HG03196 (cell line): ENCODE results near the gene BBS9.

Source experiments
- ATAC-seq: cut with Tn5 transposase; IDR thresholded peaks from one replicate; pipeline ENCODE4 v1.9.1; 2021; ENCODE audit not compliant: unreplicated experiment

Gene BBS9

DNA sequence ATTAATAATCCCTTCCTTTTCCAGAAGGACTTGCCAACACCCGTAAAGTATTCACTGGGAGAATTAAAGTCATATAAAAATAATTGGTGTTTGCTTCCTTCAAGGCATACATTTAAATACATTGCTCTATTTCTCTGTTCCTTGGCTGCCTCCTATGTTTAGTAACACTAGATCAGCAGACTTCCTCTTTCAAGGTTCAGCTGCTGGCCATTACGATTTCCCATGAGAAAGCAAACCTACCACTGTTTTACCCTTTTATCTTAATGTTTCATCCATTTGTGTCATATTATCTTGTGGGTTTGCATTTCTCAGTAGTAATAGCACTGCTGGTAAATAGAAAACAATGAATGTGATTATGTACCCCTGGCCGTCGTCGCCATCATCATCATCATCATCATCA is 462.1 kb downstream of the BBS9 start:
- ATAC-seq: no peak

DNA sequence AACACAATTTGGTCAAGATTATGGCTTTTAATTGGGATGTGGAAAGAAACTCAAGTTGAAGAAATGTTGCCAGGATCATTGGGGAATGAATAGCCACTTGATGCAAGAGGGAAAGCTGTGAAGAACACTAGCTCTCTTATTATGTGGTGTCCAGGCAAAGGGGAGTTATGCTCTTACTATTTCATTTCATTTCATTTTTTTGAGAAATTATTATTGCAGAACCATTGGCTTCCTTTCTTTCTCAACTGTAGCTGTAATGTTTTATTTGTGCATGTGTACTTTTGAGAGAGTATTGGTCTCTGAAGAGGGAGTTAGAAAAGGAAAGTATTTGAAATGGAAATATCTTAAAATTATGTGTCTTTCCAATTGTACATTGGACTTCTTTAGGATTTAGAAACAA is 463.4 kb downstream of the BBS9 start:
- no peak for ATAC-seq

DNA sequence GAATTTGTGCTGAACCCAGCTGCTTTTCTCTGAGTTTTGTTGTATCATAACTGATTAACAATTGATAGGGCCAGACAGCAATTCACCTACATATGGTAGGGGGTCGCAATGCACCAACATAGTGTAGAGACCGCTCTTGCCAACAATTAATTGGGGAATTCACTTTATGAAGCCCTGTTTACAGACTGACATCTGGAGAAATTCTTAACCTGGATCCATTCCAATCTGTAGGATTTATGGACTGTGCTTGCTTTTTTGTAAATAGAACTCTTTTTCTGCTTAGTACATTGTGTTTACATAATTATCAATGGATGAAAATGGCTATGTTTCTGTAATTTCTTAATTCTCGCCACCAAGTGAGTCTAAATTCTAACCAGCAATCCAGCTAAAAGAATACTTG is 464.2 kb downstream of the BBS9 start:
- no peak for ATAC-seq

DNA sequence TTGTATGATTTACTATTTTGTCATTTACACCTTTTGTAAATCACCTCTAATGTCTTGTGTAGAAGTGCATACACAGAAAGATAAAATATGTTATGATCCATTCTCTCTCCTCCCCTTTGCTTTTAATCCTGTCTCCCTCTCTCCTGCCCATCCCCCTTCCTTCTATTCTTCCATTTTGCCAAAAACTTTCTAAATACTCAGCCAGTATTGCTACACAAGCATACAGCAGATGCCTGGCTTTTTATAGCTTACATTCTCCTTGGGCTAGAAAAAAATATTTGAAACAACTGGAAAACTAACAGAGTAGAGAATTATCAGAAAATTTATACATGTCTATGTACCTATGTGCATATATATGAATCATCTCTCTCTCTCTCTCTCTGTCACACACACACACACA is 467.3 kb downstream of the BBS9 start:
- ATAC-seq: no peak

DNA sequence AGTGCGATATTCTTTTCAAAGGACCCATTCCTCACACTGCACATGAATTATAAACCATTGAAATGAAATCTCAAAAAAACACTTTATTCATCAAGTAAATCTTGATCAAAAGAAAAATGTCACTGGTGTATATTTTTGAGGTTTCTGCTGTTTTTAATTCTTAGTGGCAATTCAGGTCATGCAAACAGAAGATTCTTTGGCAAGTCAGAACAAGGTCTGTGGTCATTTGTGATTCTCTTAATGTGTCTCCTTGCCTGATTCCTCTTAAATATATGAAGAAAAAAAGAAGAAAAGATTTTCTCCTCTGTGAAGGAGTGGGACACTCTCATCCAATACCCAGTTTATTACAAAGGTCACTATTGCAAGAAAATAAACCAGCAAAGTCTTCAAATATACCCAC is 467.8 kb downstream of the BBS9 start:
- ATAC-seq: no peak

DNA sequence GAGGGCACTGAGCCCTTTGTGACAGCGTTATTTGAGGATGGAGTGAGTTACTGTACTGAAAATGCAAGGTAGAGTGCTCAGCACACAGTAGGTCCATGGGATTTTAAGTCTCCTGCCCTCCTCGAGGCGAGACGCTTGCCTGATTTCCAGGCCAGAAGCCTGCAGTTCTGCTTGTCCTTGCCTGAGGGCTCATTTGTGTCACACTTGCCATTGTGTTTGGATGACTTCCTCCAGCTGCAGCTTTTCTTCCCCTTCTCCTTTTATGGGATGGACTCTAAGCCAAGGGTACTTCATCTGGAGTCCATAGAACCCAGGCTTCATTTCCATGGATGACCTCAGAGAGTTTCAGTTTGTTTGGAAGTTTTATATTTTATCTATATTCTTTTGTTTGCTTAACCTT is 471.7 kb downstream of the BBS9 start:
- no peak for ATAC-seq

DNA sequence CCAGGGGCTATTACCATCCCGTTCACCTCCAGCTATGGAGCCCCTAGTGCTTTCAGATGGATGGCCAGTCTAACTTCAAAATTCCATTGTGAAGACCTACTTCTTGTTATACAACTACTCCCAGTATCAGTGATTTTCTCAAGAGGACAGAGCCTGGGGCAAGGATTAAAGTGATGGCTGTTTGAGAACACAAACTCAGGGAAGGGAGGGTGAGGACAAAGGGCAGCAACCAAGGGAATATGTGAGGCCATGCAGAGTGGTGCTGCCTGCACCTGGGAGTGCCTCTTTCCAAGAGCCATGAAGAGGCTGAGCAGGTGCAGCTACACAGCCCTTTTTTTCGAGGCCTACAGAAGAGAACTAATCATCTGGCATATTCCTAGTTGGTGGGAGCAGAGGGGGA is 472.5 kb downstream of the BBS9 start:
- ATAC-seq: no peak

DNA sequence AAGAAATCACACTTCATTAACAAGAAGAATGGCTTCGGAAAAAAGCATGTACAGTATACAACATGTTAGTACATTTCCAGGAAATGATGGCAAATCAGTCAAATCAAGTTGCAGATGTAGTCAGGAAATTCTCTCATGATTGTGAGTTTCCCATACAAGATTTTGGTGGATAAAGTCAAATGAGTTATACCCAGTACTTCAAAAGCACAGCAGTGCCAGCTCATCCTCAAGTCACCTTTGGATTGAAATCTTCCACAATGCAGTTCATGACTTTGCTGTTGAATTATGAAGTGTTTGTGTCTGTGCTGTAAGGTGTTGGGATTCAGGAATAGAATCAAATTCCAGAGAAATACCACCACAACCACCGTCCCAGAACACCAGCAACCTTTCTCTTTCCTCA is 474.7 kb downstream of the BBS9 start:
- no peak for ATAC-seq

DNA sequence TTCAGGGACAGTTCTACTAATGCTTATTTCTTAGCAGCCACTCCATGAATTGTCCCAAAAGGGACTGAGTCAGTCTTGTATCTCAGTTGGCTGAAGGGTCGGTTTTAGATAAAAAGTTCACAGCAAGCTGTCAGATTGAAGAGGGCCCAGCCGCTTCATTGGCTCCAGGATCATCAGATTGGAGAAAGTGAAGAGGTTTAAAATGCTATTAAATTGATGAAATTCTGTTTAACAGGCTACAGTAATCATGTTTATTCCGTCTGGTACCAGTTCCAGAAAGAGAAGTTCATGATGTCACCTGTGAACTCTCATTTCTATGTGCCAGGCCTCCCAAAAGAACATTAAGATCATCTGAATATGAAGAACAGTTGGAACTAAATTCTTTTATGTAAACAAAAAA is 481.6 kb downstream of the BBS9 start:
- no peak for ATAC-seq

DNA sequence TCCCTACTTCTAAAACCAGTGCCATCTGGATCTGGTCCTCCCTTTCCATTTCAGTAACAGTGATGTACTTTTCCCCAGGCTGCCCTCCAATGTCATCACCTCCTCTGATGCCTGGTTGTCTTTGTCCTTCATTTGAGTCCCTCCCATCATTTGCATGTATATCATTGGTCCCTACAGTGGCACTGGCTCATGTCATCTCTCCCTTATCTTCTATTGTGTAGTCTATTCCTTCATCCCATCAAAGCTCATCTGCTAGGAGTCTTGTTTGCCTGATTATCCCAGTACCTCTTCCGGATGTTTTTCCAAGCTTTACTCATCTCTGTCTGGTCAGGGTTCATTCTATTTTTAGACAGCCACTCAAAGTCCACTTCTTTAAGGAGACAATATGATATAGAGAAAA is 483.1 kb downstream of the BBS9 start:
- ATAC-seq: no peak

DNA sequence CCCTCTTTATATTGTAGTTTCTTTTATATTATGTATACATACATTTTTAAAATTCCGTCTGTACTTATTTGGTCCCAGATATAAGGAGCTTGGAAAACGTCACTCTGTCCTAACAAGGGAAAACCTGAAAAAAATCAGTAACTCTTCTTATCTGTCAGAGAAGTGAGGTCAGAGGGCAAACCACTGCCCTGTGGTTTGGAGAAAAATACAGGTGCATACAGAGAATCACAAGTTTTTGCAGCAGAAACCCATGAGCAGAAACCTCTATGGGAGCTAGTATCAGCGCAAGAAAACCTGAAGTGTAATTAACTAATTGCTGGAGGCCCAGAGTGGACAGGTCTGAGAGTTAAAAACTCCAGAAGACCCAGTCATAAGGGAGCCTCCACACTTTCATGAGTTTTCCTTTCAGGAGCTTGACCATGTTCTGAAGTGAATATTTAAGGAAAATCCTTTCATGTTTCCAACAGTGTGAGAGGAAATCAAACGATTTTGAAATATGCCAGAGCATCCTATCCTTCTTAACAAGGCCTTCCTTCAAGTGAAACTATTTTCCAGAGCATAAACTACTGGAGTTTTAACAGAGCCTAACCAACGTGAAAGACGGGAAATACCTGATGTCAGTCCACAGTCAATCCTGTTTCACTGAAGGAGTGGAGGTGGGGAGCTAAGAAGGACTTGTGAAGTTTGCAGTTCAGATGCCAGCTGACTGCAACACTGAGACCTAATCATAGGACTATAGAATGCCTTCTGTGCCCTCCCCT is 485.2 kb downstream of the BBS9 start:
- no peak for ATAC-seq

DNA sequence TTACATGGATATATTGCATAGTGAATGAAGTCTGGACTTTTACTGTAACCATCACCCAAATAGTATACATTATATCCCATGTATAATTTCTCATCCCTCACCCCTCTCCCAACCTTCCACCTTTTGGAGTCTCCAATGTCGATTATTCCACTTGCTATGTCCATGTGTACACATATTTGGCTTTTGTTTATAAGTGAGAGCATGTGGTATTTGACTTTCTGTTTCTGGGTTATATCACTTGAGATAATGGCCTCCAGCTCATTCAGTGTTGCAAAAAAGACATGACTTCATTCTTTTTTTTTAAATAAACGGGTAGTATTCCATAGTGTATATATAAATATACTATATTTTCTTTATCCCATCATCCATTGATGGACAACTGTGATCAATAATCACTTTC is 487.4 kb downstream of the BBS9 start:
- no peak for ATAC-seq

DNA sequence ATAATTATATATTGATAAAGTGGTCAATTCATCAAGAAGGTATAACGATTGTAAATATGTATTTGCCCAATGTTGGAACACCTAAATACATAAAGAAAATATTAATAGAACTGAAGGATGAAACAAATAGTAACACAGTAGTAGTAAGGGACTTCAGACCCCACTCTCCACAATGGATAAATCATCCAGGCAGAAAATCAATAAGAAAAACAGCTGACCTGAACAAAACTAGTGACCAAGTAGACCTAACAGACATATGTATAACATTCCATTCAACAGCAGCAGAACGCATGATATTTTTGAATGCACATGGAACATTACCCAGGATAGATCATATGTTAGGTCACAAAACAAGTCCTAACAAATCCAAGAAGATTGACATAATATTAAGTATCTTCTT is 489.9 kb downstream of the BBS9 start:
- no peak for ATAC-seq

DNA sequence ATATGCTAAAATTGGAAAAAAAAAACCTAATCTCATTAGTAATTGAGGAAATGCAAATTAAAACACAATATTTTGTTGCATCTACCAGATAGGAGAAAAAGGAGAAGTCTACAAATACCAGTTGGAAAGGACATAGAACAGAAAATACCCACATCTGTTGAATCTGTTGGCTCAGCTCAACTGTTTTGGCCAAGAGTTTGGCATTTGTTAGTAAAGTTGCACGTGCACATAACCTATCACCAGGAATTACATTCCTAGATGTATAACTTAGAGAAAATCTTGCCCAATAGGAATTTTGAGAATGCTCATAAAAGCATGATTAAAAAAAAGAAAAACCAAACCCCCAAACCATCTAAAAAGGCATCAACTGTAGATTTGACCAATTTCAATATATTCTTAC is 493.9 kb downstream of the BBS9 start:
- ATAC-seq: no peak

DNA sequence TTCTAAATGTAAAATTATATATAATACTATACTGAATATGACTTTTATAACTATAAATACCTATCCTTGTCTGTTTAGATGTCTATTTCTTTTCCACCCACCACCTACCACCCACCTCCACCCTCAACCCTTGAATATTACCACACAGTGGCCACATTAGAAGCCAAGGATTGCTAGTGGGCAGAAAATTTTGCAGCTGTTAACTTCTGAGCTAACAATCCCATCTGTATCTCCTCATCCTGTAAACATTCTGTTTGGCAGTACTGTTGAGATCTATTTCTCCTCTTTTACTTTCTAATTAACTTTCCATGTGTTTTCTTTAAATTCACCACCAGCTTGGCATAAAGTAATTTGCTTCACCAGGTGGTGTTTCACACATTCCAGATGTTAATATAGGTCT is 494.9 kb downstream of the BBS9 start:
- no peak for ATAC-seq

DNA sequence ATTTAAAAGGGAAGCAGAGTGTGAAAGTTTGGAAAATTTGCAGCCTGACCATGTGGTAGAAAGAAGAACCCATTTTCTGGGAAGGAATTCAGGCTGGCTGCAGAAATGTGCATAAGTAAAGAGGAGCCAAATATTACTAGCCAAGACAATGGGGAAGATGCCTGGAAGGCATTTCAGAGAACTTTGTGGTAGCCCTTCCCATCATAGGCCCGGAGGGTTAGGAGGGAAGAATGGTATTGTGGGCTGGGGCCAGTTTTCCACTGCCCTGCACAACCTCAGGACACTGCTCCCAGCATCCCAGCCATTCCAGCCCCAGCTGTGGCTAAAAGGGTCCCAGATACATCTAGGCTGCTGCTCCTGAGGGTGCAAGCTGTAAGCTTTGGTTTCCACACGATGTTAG is 497.5 kb downstream of the BBS9 start:
- no peak for ATAC-seq

DNA sequence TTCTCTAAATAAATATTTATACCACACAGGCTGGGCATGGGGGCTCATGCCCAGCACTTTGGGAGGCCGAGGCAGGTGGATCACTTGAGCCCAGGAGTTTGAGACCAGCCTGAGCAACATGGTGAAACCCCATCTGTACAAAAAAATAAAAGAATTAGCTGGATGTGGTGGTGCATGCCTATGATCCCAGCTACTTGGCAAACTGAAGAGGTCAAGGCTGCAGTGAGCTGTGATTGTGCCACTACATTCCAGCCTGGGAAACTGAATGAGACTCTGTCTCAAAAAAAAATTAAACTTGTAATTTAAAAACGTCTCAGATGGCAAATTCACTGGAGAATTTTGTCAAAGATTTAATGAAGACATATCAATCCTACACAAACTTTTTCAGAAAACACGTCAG is 498.4 kb downstream of the BBS9 start:
- no peak for ATAC-seq

DNA sequence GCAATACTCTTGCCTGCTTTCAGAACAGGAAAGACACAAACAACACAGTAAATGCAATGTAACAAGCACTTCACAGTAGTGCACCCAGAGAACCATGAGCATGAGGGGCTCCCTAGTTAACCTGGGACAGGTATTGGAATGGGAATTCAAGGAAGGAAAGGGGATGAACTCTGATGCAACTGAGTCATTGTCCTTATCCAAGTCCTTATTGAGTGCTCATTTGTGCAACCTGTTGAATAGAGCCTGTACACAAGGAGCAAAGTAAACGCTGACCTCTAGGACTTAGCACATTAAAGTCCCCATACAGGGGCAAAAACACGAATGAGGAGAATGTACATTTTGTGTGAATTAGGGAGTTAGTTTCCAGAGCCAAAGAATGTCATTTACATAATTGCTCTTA is 499.5 kb downstream of the BBS9 start:
- no peak for ATAC-seq

DNA sequence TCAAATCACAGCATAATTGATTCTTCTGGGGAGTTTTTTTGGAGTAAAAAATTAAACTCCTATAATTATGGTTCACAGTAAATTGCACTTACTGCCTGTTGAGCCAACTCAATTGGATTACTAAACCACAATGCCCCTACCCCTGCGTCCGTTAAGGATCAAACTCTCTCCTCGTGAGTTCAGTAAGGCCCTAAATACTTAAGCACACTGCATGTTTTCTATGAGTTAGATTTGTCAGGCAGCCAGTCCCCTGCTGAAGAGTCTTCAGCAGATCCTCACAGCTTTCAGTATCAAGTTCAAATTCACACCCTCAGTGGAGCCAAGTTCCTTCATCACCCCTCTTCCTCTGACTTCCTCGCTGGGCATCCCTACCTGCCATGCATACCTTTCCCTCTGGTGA is 501.0 kb downstream of the BBS9 start:
- ATAC-seq: no peak

DNA sequence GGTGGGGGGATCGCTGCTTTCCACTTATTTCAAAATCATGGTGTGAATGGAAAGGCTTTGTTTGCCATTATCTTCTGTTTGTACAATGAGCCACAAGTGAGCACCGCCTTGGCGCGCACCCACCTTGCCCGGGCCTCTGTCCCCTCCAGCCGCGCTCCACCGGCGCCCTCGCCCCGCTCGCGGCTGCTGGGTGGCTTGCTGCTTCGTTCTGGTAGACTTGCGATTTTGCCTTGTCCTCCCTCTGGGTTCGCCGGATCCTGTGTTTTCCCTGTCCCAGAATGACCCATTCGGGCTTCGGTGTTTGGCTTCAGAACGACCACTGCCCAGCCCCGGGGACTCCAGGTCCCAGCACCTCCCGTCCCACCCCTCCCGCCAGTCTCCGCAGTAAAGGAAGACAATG is 503.0 kb downstream of the BBS9 start:
- no peak for ATAC-seq

DNA sequence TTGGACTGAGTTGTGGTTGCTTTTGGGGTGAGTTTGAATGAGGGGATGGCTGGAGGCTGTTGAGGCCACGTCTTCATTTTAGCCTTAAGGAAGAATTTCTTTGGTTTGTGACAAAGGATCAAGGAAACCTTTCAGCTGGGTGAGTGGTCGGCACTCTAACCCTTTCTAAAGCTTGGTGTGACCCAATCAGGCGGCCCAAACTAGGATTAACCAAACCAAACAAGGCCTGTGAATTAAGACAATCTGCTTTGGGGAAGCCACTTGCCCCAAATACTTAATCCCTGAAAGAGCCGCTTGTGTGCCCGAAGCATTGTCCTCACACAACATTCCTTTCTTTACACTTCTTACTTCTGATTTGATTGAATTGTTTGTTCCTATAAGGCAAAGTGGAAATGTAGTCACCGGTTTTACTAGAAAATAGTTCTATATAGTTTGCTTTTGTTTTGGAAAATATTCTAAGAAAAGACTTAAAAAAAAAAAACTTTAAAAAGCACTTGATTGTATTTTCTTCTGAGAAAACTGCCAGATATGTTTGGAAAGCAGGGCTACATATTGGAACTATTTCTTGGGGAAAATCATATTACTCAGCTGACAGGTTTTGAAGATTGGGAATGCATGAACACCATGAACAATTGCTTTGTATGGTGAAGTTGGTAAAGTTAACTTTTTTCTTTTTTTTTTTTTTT is 503.6 kb downstream of the BBS9 start:
- no peak for ATAC-seq

DNA sequence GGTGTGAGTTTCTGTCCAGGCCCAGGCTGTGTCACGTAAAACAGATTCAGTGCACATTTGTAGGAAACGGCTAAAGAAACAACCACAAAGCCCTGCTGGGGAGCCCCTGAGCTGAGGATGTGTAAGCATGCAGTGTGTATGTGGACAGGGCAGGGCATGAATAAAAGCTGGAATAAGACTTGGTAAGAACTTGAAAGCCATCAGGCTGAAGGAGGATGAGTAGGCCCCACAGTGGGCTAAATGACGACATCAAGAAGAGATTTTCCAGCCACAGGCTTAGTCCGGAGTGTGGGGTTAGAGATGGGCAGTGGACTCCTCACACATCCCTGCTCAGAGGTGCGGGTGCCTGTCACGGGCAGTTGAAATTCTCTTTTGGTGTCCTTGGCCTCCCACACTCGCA is 505.2 kb downstream of the BBS9 start:
- no peak for ATAC-seq

DNA sequence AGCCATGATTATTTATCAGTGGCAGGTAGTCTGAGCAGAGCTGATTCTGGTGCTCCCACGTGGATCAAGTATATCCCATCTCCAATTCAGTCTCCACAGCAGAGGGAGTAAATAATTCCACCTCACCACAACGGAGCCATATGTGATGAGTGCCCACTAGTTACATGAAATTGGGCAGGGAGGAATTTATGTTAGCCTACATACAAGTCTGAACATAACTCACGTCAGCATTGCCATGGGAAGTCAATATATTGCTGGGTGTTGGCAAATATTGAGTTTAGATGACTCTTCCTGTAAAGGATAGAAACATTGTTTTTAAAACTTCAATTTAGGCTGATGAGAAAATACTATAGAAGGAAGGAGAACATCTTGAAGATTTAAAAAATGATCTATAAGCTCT is 507.0 kb downstream of the BBS9 start:
- ATAC-seq: no peak
